Astrocyte (in vitro differentiated cells and primary cell): ENCODE results near the gene PPP4C. TPM values are rescaled to one million over a fixed set of nuclear protein-coding genes. Genes with fewer than 3 reads are reported as not detected.

Experiments
- DNase-seq: peaks from one replicate; pipeline ENCODE4 v3.0.0-alpha.2; 2010; ENCODE audit warnings: low read depth
- FAIRE-seq: peaks from 2 replicates; lab custom pipeline; 2011; peaks lifted over from hg19 to GRCh38; lab: Jason Lieb, UNC
- H2AFZ ChIP-seq: 2 replicates; pipeline ENCODE4 v1.6.0; 2012; ENCODE audit warnings: low read depth, low read length, inconsistent platforms
- H3K27ac ChIP-seq: 2 replicates; pipeline ENCODE4 v1.5.1; 2011; ENCODE audit warnings: low read depth, low read length, inconsistent platforms
- H3K27me3 ChIP-seq: 2 replicates; pipeline ENCODE4 v1.6.0; 2011; ENCODE audit warnings: low read length, inconsistent platforms; ENCODE audit not compliant: insufficient read depth
- H3K36me3 ChIP-seq: 2 replicates; pipeline ENCODE4 v1.5.1; 2011; ENCODE audit warnings: low read length, inconsistent platforms; ENCODE audit not compliant: insufficient read depth
- H3K4me1 ChIP-seq: 2 replicates; pipeline ENCODE4 v1.5.1; 2011; ENCODE audit warnings: low read length, inconsistent platforms; ENCODE audit not compliant: insufficient read depth
- H3K4me2 ChIP-seq: 2 replicates; pipeline ENCODE4 v1.6.0; 2012; ENCODE audit warnings: low read length, inconsistent platforms
- H3K4me3 ChIP-seq: 2 replicates; pipeline ENCODE4 v1.5.1; 2011; ENCODE audit warnings: low read depth, mild to moderate bottlenecking, low read length, inconsistent platforms; ENCODE audit not compliant: insufficient read depth
- H3K79me2 ChIP-seq: 2 replicates; pipeline ENCODE4 v1.6.0; 2012; ENCODE audit warnings: mild to moderate bottlenecking, low read length, inconsistent platforms; ENCODE audit not compliant: insufficient read depth
- H3K9ac ChIP-seq: 2 replicates; pipeline ENCODE4 v1.6.0; 2012; ENCODE audit warnings: mild to moderate bottlenecking, low read length, inconsistent platforms
- H3K9me3 ChIP-seq: 2 replicates; pipeline ENCODE4 v1.5.1; 2012; ENCODE audit warnings: low read depth, mild to moderate bottlenecking, low read length, inconsistent platforms; ENCODE audit not compliant: insufficient read depth
- H4K20me1 ChIP-seq: 2 replicates; pipeline ENCODE4 v1.6.0; 2012; ENCODE audit warnings: low read length, inconsistent platforms; ENCODE audit not compliant: insufficient read depth
- H3K27ac Mint-ChIP-seq: one replicate; pipeline ENCODE4 v1.8.0; 2021; ENCODE audit warnings: mild to moderate bottlenecking, mixed read lengths; ENCODE audit not compliant: unreplicated experiment
- H3K27me3 Mint-ChIP-seq: one replicate; pipeline ENCODE4 v1.8.0; 2021; ENCODE audit warnings: low read depth, mixed read lengths; ENCODE audit not compliant: unreplicated experiment
- H3K36me3 Mint-ChIP-seq: one replicate; pipeline ENCODE4 v1.8.0; 2021; ENCODE audit warnings: low read depth, mixed read lengths; ENCODE audit not compliant: unreplicated experiment
- H3K4me1 Mint-ChIP-seq: one replicate; pipeline ENCODE4 v1.8.0; 2021; ENCODE audit warnings: low read depth, mixed read lengths; ENCODE audit not compliant: unreplicated experiment
- H3K4me3 Mint-ChIP-seq: one replicate; pipeline ENCODE4 v1.8.0; 2021; ENCODE audit warnings: mild to moderate bottlenecking, moderate library complexity, mixed read lengths; ENCODE audit not compliant: unreplicated experiment
- H3K9me3 Mint-ChIP-seq: one replicate; pipeline ENCODE4 v1.8.0; 2021; ENCODE audit warnings: mild to moderate bottlenecking, mixed read lengths; ENCODE audit not compliant: unreplicated experiment
- CTCF ChIP-seq: IDR thresholded peaks from 2 replicates; pipeline ENCODE4 v1.5.1; 2011; ENCODE audit warnings: low read depth, mild to moderate bottlenecking, inconsistent platforms, low read length, moderate library complexity; ENCODE audit not compliant: insufficient read depth
- EZH2 ChIP-seq: IDR thresholded peaks from 2 replicates; pipeline ENCODE4 v1.6.1; 2012; ENCODE audit warnings: mild to moderate bottlenecking, low read length, inconsistent platforms; ENCODE audit not compliant: insufficient read depth
- total RNA-seq: library from RNA; stranded (reverse); gene quantifications from 2 replicates; pipeline ENCODE4 v1.2.1, GENCODE V29; 2021

PPP4C gene
- total RNA-seq, 1 donor from 2014 or later, result 140 TPM

GRCh38 chr16:30094541-30095165 lies 18.9 kb downstream of the PPP4C start:
- H3K4me1 Mint-ChIP-seq, result peaks cover 11% of the 10 kb centered on the region
- no peaks in the 10 kb centered on the region for H3K27me3 Mint-ChIP-seq
- TF ChIP-seq EZH2 (no peak), CTCF (no peak)

GRCh38 chr16:30095166-30096078 lies 19.6 kb downstream of the PPP4C start:
- FAIRE-seq (no peak), DNase-seq (no peak)
- H2AFZ ChIP-seq, result peak overlapping the region; percentile 68
- Mint-ChIP-seq H3K36me3 (peaks cover 2% of the 10 kb centered on the region), H3K27me3 (no peaks in the 10 kb centered on the region), H3K27ac (peak overlapping the region; percentile 26), H3K4me3 (peak overlapping the region; percentile 74), H3K9me3 (peaks cover 17% of the 10 kb centered on the region), H3K4me1 (peaks cover 3% of the 10 kb centered on the region)
- TF ChIP-seq EZH2, result no peak
- H3K4me2 ChIP-seq, result peak overlapping the region; percentile 85
- H3K27ac ChIP-seq, result no peak overlapping the region
- H3K4me1 ChIP-seq, result peaks cover 21% of the 10 kb centered on the region
- H3K9ac ChIP-seq, result peak overlapping the region; percentile 69
- H4K20me1 ChIP-seq, result no peaks in the 10 kb centered on the region
- no peaks in the 10 kb centered on the region for H3K27me3 ChIP-seq
- no peaks in the 10 kb centered on the region for H3K36me3 ChIP-seq
- peak overlapping the region; percentile 43 for H3K4me3 ChIP-seq
- H3K9me3 ChIP-seq, result peaks cover 4% of the 10 kb centered on the region
- H3K79me2 ChIP-seq, result peaks cover 3% of the 10 kb centered on the region

More at GRCh38 chr16:30094541-30095165, 18.9 kb downstream of the PPP4C start:
- H3K79me2 ChIP-seq, result peaks cover 3% of the 10 kb centered on the region
- no peak overlapping the region for H2AFZ ChIP-seq
- no peak overlapping the region for H3K27ac Mint-ChIP-seq
- peaks cover 17% of the 10 kb centered on the region for H3K9me3 Mint-ChIP-seq
- no peaks in the 10 kb centered on the region for H3K27me3 ChIP-seq
- peaks cover 4% of the 10 kb centered on the region for H3K9me3 ChIP-seq
- H3K9ac ChIP-seq, result no peak overlapping the region
- no peaks in the 10 kb centered on the region for H3K36me3 ChIP-seq
- FAIRE-seq (no peak), DNase-seq (no peak)
- H4K20me1 ChIP-seq, result no peaks in the 10 kb centered on the region
- peaks cover 2% of the 10 kb centered on the region for H3K36me3 Mint-ChIP-seq
- H3K4me2 ChIP-seq, result peak overlapping the region; percentile 85
- no peak overlapping the region for H3K4me3 ChIP-seq
- H3K27ac ChIP-seq, result no peak overlapping the region
- peak overlapping the region; percentile 69 for H3K4me3 Mint-ChIP-seq
- H3K4me1 ChIP-seq, result peaks cover 26% of the 10 kb centered on the region

GRCh38 chr16:30096105-30096861 lies 20.5 kb downstream of the PPP4C start, which contains the start of gene YPEL3:
YPEL3 (minus strand) TSS chr16:30096213; CDS start chr16:30095482, 731 bp downstream.
- Histone ChIP-seq H3K4me2 (peak within 1 kb of the TSS; percentile 85), H4K20me1 (no peaks in the 10 kb centered on the region), H3K9ac (peak within 1 kb of the TSS; percentile 82), H3K79me2 (peaks cover 3% of the 10 kb centered on the region), H3K4me1 (peaks cover 19% of the 10 kb centered on the region), H3K27me3 (no peaks in the 10 kb centered on the region), H3K9me3 (peaks cover 4% of the 10 kb centered on the region), H2AFZ (peak within 1 kb of the TSS; percentile 95), H3K4me3 (peak within 1 kb of the TSS; percentile 52), H3K27ac (peak within 1 kb of the TSS; percentile 57), H3K36me3 (no peaks in the 10 kb centered on the region)
- Mint-ChIP-seq H3K27me3 (no peaks in the 10 kb centered on the region), H3K27ac (peak within 1 kb of the TSS; percentile 58), H3K4me3 (peak within 1 kb of the TSS; percentile 78), H3K9me3 (peaks cover 17% of the 10 kb centered on the region), H3K36me3 (peaks cover 2% of the 10 kb centered on the region), H3K4me1 (peaks cover 3% of the 10 kb centered on the region)
- DNase-seq (peak; percentile 65), FAIRE-seq (no peak)
- TF ChIP-seq EZH2 (no peak), CTCF (no peak)
